Measurements from ENCODE around the gene GLCCI1.

DNA sequence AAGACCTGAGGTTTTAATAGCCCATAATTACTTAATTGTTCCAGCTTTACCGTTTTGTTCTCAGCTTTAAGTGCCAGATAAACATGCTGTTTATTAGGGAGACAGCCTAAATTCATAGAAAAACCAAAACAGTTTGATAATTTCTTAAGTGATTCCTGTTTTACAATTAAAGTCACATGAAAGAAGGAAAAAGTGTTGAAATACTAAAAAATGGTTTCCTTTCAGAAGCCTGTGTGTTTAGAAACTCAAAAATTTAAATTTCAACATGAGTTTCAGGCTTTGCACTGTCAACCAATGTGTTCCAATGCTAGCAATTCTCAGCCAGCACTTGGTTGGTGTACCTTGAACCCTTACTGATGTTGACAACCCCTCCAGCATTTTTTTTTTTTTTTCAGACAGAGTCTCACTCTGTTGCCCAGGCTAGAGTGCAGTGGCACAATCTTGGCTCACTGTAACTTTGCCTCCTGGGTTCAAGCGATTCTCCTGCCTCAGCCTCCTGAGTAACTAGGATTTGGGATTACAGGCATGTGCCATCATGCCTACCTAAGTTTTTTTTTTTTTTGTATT lies 158.1 kb downstream of the GLCCI1 start:
- TF ChIP-seq, protein P1, sequence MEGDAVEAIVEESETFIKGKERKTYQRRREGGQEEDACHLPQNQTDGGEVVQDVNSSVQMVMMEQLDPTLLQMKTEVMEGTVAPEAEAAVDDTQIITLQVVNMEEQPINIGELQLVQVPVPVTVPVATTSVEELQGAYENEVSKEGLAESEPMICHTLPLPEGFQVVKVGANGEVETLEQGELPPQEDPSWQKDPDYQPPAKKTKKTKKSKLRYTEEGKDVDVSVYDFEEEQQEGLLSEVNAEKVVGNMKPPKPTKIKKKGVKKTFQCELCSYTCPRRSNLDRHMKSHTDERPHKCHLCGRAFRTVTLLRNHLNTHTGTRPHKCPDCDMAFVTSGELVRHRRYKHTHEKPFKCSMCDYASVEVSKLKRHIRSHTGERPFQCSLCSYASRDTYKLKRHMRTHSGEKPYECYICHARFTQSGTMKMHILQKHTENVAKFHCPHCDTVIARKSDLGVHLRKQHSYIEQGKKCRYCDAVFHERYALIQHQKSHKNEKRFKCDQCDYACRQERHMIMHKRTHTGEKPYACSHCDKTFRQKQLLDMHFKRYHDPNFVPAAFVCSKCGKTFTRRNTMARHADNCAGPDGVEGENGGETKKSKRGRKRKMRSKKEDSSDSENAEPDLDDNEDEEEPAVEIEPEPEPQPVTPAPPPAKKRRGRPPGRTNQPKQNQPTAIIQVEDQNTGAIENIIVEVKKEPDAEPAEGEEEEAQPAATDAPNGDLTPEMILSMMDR (IDR thresholded peaks at IDR 0.05) = no peak
- no peak for TF ChIP-seq POLR2AphosphoS5 (IDR thresholded peaks at IDR 0.05)
